ENCODE measurements around the gene RAB33A. TPM values are rescaled to one million over a fixed set of nuclear protein-coding genes. Genes with fewer than 3 reads are reported as not detected.

Gene RAB33A
- total RNA-seq, 2 experiments from 2014 or later = 28.2 to 28.8 TPM

- no peak overlapping the region for H3K4me3 Mint-ChIP-seq
- TF ChIP-seq CTCF (IDR thresholded peaks at IDR 0.05) = no peak
- POLR2A ChIA-PET = no interaction called here
Measured at GRCh38 chrX:130186651-130187050, 14.9 kb downstream of the RAB33A start.

GRCh38 chrX:130190801-130191200, 19.0 kb downstream of the RAB33A start:
- Mint-ChIP-seq H3K27me3 (no peaks in the 10 kb centered on the region), H3K9me3 (no peaks in the 10 kb centered on the region), H3K36me3 (ENCODE audit: low read depth) (no peaks in the 10 kb centered on the region), H3K27ac (no peak overlapping the region), H3K4me3 (no peak overlapping the region), H3K4me1 (ENCODE audit: low read depth) (peaks cover 3% of the 10 kb centered on the region)
- ATAC-seq = no peak
- no peak for TF ChIP-seq CTCF (IDR thresholded peaks at IDR 0.05)
- DNase-seq = no peak
- intact Hi-C loops (cut with micrococcal nuclease) = loop anchor here (5.0 to 10.0 kb wide), 2 partner anchors 108 to 586 kb away; no protein-coding TSS in a partner anchor
- ChIA-PET POLR2A (no interaction called here), CTCF (interaction anchor here (0.5 to 5.9 kb wide), 6 partner anchors 8 to 110 kb away, joined by 3 to 49 read pairs (median 5); no protein-coding TSS in a partner anchor)

More at GRCh38 chrX:130186651-130187050, 14.9 kb downstream of the RAB33A start:
- Mint-ChIP-seq H3K27ac (no peak overlapping the region), H3K36me3 (ENCODE audit: low read depth) (peaks cover 4% of the 10 kb centered on the region), H3K27me3 (no peaks in the 10 kb centered on the region), H3K9me3 (no peaks in the 10 kb centered on the region), H3K4me1 (ENCODE audit: low read depth) (peaks cover 18% of the 10 kb centered on the region)
- no peak for DNase-seq
- no peak for ATAC-seq
- CTCF ChIA-PET = interaction anchor here (1.0 to 2.9 kb wide), 3 partner anchors 105 to 585 kb away, joined by 3 to 11 read pairs (median 4); no protein-coding TSS in a partner anchor
- intact Hi-C loops (cut with micrococcal nuclease) = no loop called here

DNA sequence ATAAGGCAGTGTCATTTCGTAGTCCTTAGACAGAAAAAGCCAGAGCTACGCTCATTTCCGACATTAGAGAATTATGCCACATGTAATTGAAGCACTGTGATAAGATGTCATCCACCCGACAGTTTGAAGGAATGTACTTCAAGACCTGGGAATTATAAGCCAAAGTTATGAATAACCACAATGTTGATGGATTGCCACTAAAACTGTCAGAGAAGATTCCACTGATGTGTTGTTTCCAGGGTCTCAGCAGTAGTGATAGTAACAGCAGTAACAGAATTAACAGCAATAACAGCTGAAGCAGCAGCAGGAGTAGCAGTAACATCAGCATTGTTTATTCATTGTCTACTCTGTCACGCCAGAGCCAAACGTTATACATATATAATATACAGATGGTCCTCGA, 24.7 kb downstream of the RAB33A start:
- no peaks in the 10 kb centered on the region for H3K9me3 Mint-ChIP-seq
- intact Hi-C loops (cut with micrococcal nuclease) = loop anchor here (10.0 kb wide), 1 partner anchor 592 kb away; no protein-coding TSS in a partner anchor
- ATAC-seq (no peak), DNase-seq (no peak)
- no peak overlapping the region for H3K27ac Mint-ChIP-seq
- no peaks in the 10 kb centered on the region for H3K36me3 Mint-ChIP-seq (ENCODE audit: low read depth)
- CTCF ChIA-PET = interaction anchor here (0.7 to 5.9 kb wide), 2 partner anchors 116 to 173 kb away, joined by 3 to 49 read pairs; no protein-coding TSS in a partner anchor
- H3K27me3 Mint-ChIP-seq = no peaks in the 10 kb centered on the region
- TF ChIP-seq CTCF (IDR thresholded peaks at IDR 0.05) = no peak
- no peak overlapping the region for H3K4me3 Mint-ChIP-seq
- POLR2A ChIA-PET = no interaction called here
- H3K4me1 Mint-ChIP-seq (ENCODE audit: low read depth) = no peaks in the 10 kb centered on the region

DNA sequence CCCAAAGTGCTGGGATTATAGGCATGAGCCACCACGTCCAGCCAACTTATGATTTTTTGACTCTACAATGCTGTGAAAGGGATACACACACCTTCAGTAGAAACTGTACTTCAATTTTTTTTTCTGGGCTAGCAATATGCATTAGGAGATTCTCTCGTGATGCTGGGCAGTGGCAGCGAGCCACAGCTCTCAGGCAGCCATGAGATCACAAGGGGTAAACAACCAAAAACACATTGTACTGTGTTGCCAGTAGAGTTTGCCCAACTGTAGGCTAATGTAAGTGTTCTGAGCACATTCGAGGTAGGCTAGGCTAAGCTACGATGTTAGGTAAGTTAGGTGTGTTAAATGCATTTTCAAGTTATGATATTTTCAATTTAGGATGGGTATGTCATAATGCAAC, 25.7 kb downstream of the RAB33A start:
- no peaks in the 10 kb centered on the region for H3K9me3 Mint-ChIP-seq
- ChIA-PET CTCF (interaction anchor here (0.6 to 1.2 kb wide), 2 partner anchors 110 to 116 kb away, joined by 3 to 4 read pairs; no protein-coding TSS in a partner anchor), POLR2A (no interaction called here)
- no peak overlapping the region for H3K27ac Mint-ChIP-seq
- H3K36me3 Mint-ChIP-seq (ENCODE audit: low read depth) = no peaks in the 10 kb centered on the region
- no peaks in the 10 kb centered on the region for H3K4me1 Mint-ChIP-seq (ENCODE audit: low read depth)
- H3K4me3 Mint-ChIP-seq = no peak overlapping the region
- no peaks in the 10 kb centered on the region for H3K27me3 Mint-ChIP-seq
- ATAC-seq (no peak), DNase-seq (no peak)
- TF ChIP-seq CTCF (IDR thresholded peaks at IDR 0.05) = no peak
- intact Hi-C loops (cut with micrococcal nuclease) = loop anchor here (10.0 kb wide), 1 partner anchor 593 kb away; no protein-coding TSS in a partner anchor

DNA sequence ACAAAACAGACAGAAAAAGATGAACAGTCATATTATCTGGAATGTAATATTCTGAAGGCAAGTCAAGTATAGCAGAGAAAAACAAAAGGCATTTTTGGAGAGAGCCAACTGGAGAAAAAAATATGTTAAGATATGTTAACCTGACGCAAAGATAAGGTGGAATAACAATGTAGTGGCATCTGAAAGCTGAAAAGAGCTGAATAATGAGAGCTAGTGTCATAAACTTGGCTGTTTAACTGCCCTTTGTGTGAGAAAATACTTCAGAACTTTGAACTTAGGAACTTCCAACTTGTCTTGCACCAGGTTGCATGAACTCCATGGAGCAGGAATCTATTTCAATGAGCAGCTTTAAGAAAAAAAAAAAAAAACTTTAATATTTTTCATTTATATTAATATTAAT, 32.9 kb downstream of the RAB33A start:
- Mint-ChIP-seq H3K27ac (no peak overlapping the region), H3K4me1 (ENCODE audit: low read depth) (no peaks in the 10 kb centered on the region), H3K27me3 (no peaks in the 10 kb centered on the region), H3K9me3 (no peaks in the 10 kb centered on the region), H3K36me3 (ENCODE audit: low read depth) (peaks cover 3% of the 10 kb centered on the region), H3K4me3 (no peak overlapping the region)
- CTCF ChIA-PET = interaction anchor here (0.9 to 1.5 kb wide), 2 partner anchors 13 to 125 kb away, joined by 3 to 4 read pairs; no protein-coding TSS in a partner anchor
- ATAC-seq = no peak
- TF ChIP-seq CTCF (IDR thresholded peaks at IDR 0.05) = no peak
- POLR2A ChIA-PET = no interaction called here
- DNase-seq = no peak
- intact Hi-C loops (cut with micrococcal nuclease) = no loop called here
